WTC11 (cell line): ENCODE data around the gene SLC25A25.
"Not testable (repeated sequence)": the region's sequence is repeated elsewhere in the genome, so short reads cannot be mapped to it uniquely, and the experiment has no call there.

Experiments
- CREM ChIP-seq: sonication (generic); formaldehyde crosslinking; IDR thresholded peaks from 2 replicates; pipeline ENCODE4 v1.8.1; 2022; ENCODE audit warnings: mild to moderate bottlenecking, missing genetic modification reagents, moderate library complexity
- CTCF ChIP-seq: fragments of 200-600 bp; IDR thresholded peaks from 2 replicates; pipeline ENCODE4 v1.8.0; 2022; ENCODE audit warnings: antibody characterized with exemption
- MAX ChIP-seq: sonication (generic); formaldehyde crosslinking; IDR thresholded peaks from 2 replicates; pipeline ENCODE4 v1.8.0; 2022; ENCODE audit warnings: mild to moderate bottlenecking, missing genetic modification reagents
- USF2 ChIP-seq: sonication (generic); formaldehyde crosslinking; IDR thresholded peaks from 2 replicates; pipeline ENCODE4 v1.8.1; 2023; ENCODE audit warnings: mild to moderate bottlenecking, missing genetic modification reagents, moderate library complexity

- TF ChIP-seq CREM; MAX (CRISPR knock-in tag); CTCF; USF2 (CRISPR knock-in tag): not testable (repeated sequence)
These were observed 63.3 kb downstream of the SLC25A25 start for GRCh38 chr9:128131346-128131745.
